ENCODE results near the gene SMIM7.
"Not testable (repeated sequence)": the region's sequence is repeated elsewhere in the genome, so short reads cannot be mapped to it uniquely, and the experiment has no call there.

SMIM7 gene

DNA sequence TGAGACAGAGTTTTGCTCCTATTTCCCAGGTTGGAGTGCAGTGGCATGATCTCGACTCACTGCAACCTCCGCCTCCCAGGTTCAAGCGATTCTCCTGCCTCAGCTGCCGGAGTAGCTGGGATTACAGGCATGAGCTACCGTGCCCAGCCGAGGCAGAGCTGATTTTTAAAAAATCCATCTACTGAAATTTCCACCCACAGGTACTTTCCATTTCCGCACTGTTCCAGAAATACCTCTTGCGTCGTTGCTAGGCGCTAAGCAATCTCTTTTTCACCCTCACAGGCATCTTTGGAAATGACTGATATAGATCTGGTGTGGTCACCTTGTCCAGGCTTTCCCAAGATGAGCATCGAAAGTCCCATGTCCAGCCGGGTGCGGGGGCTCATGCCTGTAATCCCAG lies 10.3 kb upstream of the SMIM7 start:
- no peak for DNase-seq (ENCODE audit: low read depth)
- no peak overlapping the region for H3K4me3 ChIP-seq (ENCODE audit: low read length)
- TF ChIP-seq, protein P1, sequence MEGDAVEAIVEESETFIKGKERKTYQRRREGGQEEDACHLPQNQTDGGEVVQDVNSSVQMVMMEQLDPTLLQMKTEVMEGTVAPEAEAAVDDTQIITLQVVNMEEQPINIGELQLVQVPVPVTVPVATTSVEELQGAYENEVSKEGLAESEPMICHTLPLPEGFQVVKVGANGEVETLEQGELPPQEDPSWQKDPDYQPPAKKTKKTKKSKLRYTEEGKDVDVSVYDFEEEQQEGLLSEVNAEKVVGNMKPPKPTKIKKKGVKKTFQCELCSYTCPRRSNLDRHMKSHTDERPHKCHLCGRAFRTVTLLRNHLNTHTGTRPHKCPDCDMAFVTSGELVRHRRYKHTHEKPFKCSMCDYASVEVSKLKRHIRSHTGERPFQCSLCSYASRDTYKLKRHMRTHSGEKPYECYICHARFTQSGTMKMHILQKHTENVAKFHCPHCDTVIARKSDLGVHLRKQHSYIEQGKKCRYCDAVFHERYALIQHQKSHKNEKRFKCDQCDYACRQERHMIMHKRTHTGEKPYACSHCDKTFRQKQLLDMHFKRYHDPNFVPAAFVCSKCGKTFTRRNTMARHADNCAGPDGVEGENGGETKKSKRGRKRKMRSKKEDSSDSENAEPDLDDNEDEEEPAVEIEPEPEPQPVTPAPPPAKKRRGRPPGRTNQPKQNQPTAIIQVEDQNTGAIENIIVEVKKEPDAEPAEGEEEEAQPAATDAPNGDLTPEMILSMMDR (conservative IDR thresholded peaks at IDR 0.05; ENCODE audit: low read depth, low read length): no peak

DNA sequence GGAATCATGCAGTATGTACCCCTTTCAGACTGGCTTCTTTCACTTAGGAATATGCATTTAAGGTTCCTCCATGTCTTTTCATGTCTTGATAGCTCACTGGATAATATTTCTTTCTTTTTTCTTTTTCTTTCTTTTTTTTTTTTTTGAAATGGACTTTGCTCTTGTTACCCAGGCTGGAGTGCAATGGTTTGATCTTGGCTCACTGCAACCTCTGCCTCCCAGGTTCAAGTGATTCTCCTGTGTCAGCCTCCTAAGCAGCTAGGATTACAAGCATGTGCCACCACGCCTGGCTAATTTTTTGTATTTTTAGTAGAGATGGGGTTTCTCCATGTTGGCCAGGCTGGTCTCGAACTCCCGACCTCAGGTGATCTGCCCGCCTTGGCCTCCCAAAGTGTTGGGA lies 8.8 kb upstream of the SMIM7 start:
- not testable (repeated sequence) for H3K4me3 ChIP-seq (ENCODE audit: low read length); DNase-seq (ENCODE audit: low read depth)

DNA sequence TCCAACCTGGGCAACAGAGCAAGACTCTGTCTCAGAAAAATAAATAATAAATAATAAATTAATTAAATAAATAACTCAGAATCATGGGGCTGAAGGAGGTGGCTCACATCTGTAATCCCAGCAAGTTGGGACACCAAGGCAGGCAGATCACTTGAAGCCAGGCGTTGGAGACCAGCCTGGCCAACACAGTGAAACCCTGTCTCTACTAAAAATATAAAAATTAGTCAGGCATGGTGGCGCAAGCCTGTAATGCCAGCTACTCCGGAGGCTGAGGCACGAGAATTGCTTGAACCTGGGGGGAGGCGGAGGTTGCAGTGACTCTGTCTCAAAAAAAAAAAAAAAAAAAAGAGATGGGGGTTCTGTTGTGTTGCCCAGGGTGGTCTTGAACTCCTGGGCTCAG lies 8.2 kb upstream of the SMIM7 start:
- DNase-seq (ENCODE audit: low read depth): no peak
- TF ChIP-seq, protein P1 (conservative IDR thresholded peaks at IDR 0.05; ENCODE audit: low read depth, low read length): no peak
- no peak overlapping the region for H3K4me3 ChIP-seq (ENCODE audit: low read length)

DNA sequence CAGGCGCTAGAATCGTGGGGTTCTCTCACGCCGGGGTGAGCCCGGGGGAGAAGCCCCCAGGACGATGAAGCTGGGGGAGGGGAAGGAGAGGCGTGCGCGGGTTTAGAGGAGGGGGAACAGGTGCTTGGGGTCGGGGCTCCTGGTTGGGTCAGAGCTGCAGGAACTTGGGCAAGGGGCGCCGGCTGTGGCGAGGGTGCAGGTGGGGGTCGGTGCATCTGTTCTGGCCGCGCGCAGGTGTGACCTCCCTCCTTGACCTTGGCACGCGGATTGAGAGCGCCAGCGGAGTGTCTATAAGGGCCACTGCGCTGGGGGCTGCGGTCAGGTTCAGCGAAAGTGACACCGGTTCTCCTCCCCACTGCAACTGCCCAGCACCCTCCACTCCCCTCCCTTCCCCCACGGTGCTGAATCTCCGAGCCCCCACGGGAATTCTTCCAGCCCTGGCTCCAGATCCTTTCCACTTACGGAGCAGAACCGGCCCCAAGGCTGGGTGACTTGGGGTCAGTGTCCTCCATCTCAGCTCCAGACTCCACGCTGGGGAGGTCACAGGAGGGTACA lies 1.6 kb upstream of the SMIM7 start:
- no peak for DNase-seq (ENCODE audit: low read depth)
- H3K4me3 ChIP-seq (ENCODE audit: low read length): peak overlapping the region; percentile 95
- TF ChIP-seq, protein P1 (conservative IDR thresholded peaks at IDR 0.05; ENCODE audit: low read depth, low read length): no peak

DNA sequence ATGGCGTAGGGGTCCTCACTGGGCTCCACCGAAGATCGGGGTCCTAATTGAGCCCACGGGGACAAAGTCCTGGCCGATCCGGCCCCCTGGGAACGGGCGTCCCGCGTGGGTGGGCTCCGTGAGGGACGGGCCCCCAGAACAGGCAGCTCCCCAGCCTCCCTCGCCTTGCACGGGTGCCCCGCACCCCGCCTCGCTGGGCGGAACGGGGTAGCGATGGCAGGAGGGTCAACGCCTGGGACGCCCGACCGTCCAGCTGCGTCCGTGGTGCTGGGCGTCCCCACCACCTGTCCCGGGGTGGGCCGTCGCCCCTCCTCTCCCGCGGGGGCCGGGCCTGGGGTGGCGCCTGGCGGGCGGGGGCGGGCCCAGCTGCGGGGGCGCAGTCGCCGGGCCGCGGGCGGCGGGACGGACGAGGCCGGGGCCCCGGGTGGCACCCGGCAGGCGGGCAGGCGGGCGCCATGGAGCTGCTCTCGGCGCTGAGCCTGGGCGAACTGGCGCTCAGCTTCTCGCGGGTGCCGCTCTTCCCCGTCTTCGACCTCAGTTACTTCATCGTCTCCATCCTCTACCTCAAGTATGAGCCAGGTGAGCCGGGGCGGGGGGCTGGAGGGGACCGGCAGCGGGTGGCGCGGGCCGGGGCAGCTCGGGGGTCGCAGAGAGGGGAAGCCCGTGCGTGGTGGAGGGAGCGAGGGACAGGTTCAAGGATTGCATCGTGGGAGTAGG lies 977 bp upstream of the SMIM7 start, which contains the start of gene TMEM38A:
Gene TMEM38A (plus strand): TSS at position 377 of the 717 bp plus-strand sequence. CDS start 79 bp downstream, at position 456.
- peak within 1 kb of the TSS; percentile 95 for H3K4me3 ChIP-seq (ENCODE audit: low read length)
- DNase-seq (ENCODE audit: low read depth): no peak
- TF ChIP-seq, protein P1 (conservative IDR thresholded peaks at IDR 0.05; ENCODE audit: low read depth, low read length): no peak

DNA sequence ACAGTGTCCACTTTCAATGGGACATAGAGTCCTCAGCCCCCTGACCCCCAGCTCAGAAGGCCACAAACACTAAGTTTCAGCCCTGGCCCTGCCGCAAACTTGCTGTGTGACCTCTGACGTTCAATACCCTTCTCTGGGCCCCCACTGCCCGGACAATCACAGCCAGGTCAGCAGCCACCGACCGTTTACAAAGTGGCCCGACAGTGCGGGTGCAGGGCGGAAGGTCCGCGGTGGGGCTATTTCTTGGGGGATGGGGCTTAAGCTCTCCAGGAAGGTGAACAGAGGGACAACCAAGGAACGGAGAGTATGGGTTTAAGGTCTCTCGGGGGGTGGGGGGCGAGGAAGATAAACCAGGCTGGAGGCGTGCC lies 496 bp downstream of the SMIM7 start:
- H3K4me3 ChIP-seq (ENCODE audit: low read length): peak overlapping the region; percentile 95
- TF ChIP-seq, protein P1 (conservative IDR thresholded peaks at IDR 0.05; ENCODE audit: low read depth, low read length): no peak
- no peak for DNase-seq (ENCODE audit: low read depth)

DNA sequence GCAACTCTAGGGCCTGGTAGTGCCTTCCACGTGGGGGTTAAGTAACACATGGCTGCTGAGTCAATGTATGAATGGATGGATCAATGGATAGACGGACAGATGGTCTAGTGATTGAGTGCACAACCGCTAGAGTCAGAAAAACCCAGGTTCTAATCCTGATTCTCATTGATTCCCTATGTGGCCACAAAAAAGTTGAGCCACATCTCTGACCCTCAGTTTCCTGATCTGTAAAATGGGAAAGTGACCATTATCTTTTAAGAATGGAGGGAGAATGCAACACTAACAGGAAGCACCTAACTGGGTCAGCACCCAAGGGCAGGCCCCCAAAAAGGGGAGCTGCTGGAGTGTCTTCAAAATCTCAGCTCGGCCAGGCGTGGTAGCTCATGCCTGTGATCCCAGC lies 2.6 kb downstream of the SMIM7 start:
- DNase-seq (ENCODE audit: low read depth): no peak
- H3K4me3 ChIP-seq (ENCODE audit: low read length): no peak overlapping the region
- TF ChIP-seq, protein P1 (conservative IDR thresholded peaks at IDR 0.05; ENCODE audit: low read depth, low read length): no peak
